GM12878 (cell line): Measurements from ENCODE around the gene CDHR4. TPM values are rescaled to one million over a fixed set of nuclear protein-coding genes. Genes with fewer than 3 reads are reported as not detected.

Source experiments
- ATAC-seq: fragments of 200-7000 bp; cut with Tn5 transposase; 3 replicates; pipeline ENCODE4 v1.9.1; 2020; ENCODE audit warnings: mild to moderate bottlenecking, moderate library complexity
- BruUV-seq: library from RNA; stranded (reverse); fragments of 400-500 nt; replicated peaks from 2 replicates; lab custom pipeline; 2021; lab: Mats Ljungman, UMichigan
- CTCF ChIA-PET: fragments of 300-600 bp; sonication (Branson Sonifier 250); formaldehyde crosslinking; extraction: SDS; loops from one replicate; lab custom pipeline; 2021; ENCODE audit warnings: inconsistent platforms; lab: Yijun Ruan, JAX
- POLR2A ChIA-PET: fragments of 350-600 bp; formaldehyde crosslinking; extraction: SDS; loops from one replicate; lab custom pipeline; 2021; ENCODE audit warnings: inconsistent platforms; lab: Charles Lee
- RAD21 ChIA-PET: fragments of 300-600 bp; sonication (Branson Sonifier 250); formaldehyde crosslinking; loops from one replicate; lab custom pipeline; 2023; ENCODE audit warnings: antibody characterized with exemption; ENCODE audit not compliant: unreplicated experiment; lab: Charles Lee
- SMC1A ChIA-PET: fragments of 300-600 bp; sonication (Branson Sonifier 250); formaldehyde crosslinking; loops from one replicate; lab custom pipeline; 2023; ENCODE audit not compliant: unreplicated experiment, uncharacterized antibody; lab: Charles Lee
- DNase-seq: peaks from one replicate; pipeline ENCODE4 v3.0.0-alpha.2; 2011; ENCODE audit warnings: low read depth, low spot score
- FAIRE-seq: peaks from 3 replicates; lab custom pipeline; 2011; peaks lifted over from hg19 to GRCh38; lab: Jason Lieb, UNC
- H2AFZ ChIP-seq: 2 replicates; pipeline ENCODE4 v1.6.0; 2011; ENCODE audit warnings: low read depth, low read length, control low read depth; ENCODE audit not compliant: control insufficient read depth
- H3K27ac ChIP-seq: 2 replicates; pipeline ENCODE4 v1.5.1; 2011; ENCODE audit warnings: control low read depth; ENCODE audit not compliant: control insufficient read depth, insufficient read depth
- H3K27me3 ChIP-seq, 2 experiments: replicated peaks in 1 of 2; 2 replicates each; pipeline versions ENCODE4 v1.6.0 to v1.6.1; 2011; ENCODE audit warnings: low read length in 1 of 2; ENCODE audit not compliant: control insufficient read depth in 2 of 2, insufficient read depth in 2 of 2
- H3K36me3 ChIP-seq, 2 experiments: 2 replicates each; pipeline ENCODE4 v1.5.1; 2011; ENCODE audit warnings: low read length in 1 of 2; ENCODE audit not compliant: control insufficient read depth in 2 of 2, insufficient read depth in 2 of 2
- H3K4me1 ChIP-seq: 2 replicates; pipeline ENCODE4 v1.6.1; 2011; ENCODE audit warnings: mild to moderate bottlenecking, low read length, moderate library complexity, mixed read lengths; ENCODE audit not compliant: control insufficient read depth, insufficient read depth
- H3K4me2 ChIP-seq: 2 replicates; pipeline ENCODE4 v1.6.0; 2011; ENCODE audit warnings: control low read depth; ENCODE audit not compliant: control insufficient read depth, insufficient read depth
- H3K4me3 ChIP-seq: fragments of 200-600 bp; sonication (generic); 2 replicates; pipeline ENCODE4 v1.5.1; 2016
- H3K79me2 ChIP-seq: 2 replicates; pipeline ENCODE4 v1.6.0; 2011; ENCODE audit warnings: low read length; ENCODE audit not compliant: control insufficient read depth, insufficient read depth
- H3K9ac ChIP-seq: 2 replicates; pipeline ENCODE4 v1.8.0; 2011; ENCODE audit warnings: low read length, control low read depth, mixed read lengths; ENCODE audit not compliant: control insufficient read depth, insufficient read depth
- H3K9me3 ChIP-seq: replicated peaks from 3 replicates; pipeline ENCODE4 v1.5.1; 2011; ENCODE audit warnings: mild to moderate bottlenecking, low read length; ENCODE audit not compliant: control insufficient read depth, insufficient read depth
- H4K20me1 ChIP-seq: 2 replicates; pipeline ENCODE4 v1.6.0; 2011; ENCODE audit not compliant: control insufficient read depth, insufficient read depth
- CBX5 ChIP-seq: sonication (generic); IDR thresholded peaks from 2 replicates; pipeline ENCODE4 v1.6.1; 2016; ENCODE audit warnings: low read depth, moderate library complexity, mild to moderate bottlenecking, inconsistent platforms
- EGR1 ChIP-seq, 2 experiments: IDR thresholded peaks; 1 replicate in 1 of 2; 2 replicates in 1 of 2; pipeline ENCODE4 v1.6.1; 2011 to 2012; ENCODE audit warnings: low read depth in 2 of 2, low read length in 2 of 2, borderline replicate concordance in 1 of 2, mild to moderate bottlenecking in 1 of 2, moderate library complexity in 1 of 2
- EZH2 ChIP-seq: IDR thresholded peaks from 2 replicates; pipeline ENCODE4 v1.6.1; 2012; ENCODE audit warnings: low read depth, mild to moderate bottlenecking, control low read depth, inconsistent platforms, low read length, borderline replicate concordance; ENCODE audit not compliant: control insufficient read depth
- GATAD2B ChIP-seq: fragments of 450-650 bp; conservative IDR thresholded peaks from 2 replicates; pipeline ENCODE4 v1.6.1; 2017; ENCODE audit warnings: low read depth, mild to moderate bottlenecking, moderate library complexity
- LARP7 ChIP-seq: fragments of 450-650 bp; IDR thresholded peaks from 2 replicates; pipeline ENCODE4 v1.6.1; 2017; ENCODE audit warnings: mild to moderate bottlenecking
- NBN ChIP-seq: fragments of 450-650 bp; IDR thresholded peaks from 2 replicates; pipeline ENCODE4 v1.6.1; 2016
- PML ChIP-seq: IDR thresholded peaks from 2 replicates; pipeline ENCODE4 v1.6.1; 2012; ENCODE audit warnings: low read length, inconsistent platforms
- RB1 ChIP-seq: fragments of 450-650 bp; formaldehyde crosslinking; IDR thresholded peaks from 2 replicates; pipeline ENCODE4 v1.6.1; 2017; ENCODE audit warnings: mild to moderate bottlenecking, borderline replicate concordance
- RUNX3 ChIP-seq: IDR thresholded peaks from 2 replicates; pipeline ENCODE4 v1.6.1; 2012; ENCODE audit warnings: low read length, inconsistent platforms
- SREBF1 ChIP-seq: IDR thresholded peaks from 2 replicates; pipeline ENCODE4 v1.6.1; 2012; ENCODE audit warnings: mild to moderate bottlenecking, low read length
- ZBED1 ChIP-seq: IDR thresholded peaks from 2 replicates; pipeline ENCODE4 v1.6.1; 2016; ENCODE audit warnings: borderline replicate concordance
- ZNF384 ChIP-seq: IDR thresholded peaks from 2 replicates; pipeline ENCODE4 v1.6.1; 2012; ENCODE audit warnings: low read depth, mild to moderate bottlenecking, low read length, improper control_type of control experiment, borderline replicate concordance
- WGBS: methylation state at CpG from one replicate; pipeline ENCODE4 v1.1.6; 2016; ENCODE audit warnings: low lambda C conversion rate; ENCODE audit not compliant: insufficient replicate concordance, insufficient coverage; ENCODE audit errors: missing lambda C conversion rate; 5-methylcytosine and 5-hydroxymethylcytosine counted together
- in situ Hi-C: fragments of 300-500 bp; cut with MboI; formaldehyde crosslinking; loops from 9 replicates; pipeline ENCODE4 v1.14.3; 2018; ENCODE audit warnings: mixed read lengths
- intact Hi-C: fragments of 100-400 bp; cut with micrococcal nuclease; formaldehyde crosslinking; loops from one replicate; pipeline ENCODE4 v1.14.2; 2022; ENCODE audit not compliant: unreplicated experiment
- polyA plus RNA-seq, 11 experiments: library from polyadenylated mRNA; depleted of rRNA in 4 of 11; unstranded in 6 of 11; stranded (reverse) in 5 of 11; fragments of >200 nt; fragmentation: Nextera tagmentation in 4 of 11; fragmentation: Illumina TruSeq in 1 of 11; extraction: Ambion mirVana in 4 of 11; extraction: Trizol in 1 of 11; gene quantifications; 1 replicate in 1 of 11; 2 replicates in 10 of 11; pipeline versions ENCODE4 v1.2.1 to v1.2.3, GENCODE V29; 2011 to 2016; ENCODE audit warnings: inconsistent platforms in 2 of 11, missing spikeins in 2 of 11, low read depth in 1 of 11
- total RNA-seq, 4 experiments: library from RNA; depleted of rRNA in 3 of 4; stranded (reverse); fragments of >200 nt in 3 of 4; fragmentation: Illumina TruSeq in 1 of 4; extraction: Trizol in 1 of 4; gene quantifications; 2 replicates each; pipeline versions ENCODE4 v1.2.1 to v1.2.3, GENCODE V29; 2013 to 2021
- TF ChIP-seq, protein P1 (sequence below): fragments of 450-650 bp; IDR thresholded peaks from 2 replicates; pipeline ENCODE4 v1.6.1; 2017; ENCODE audit warnings: mild to moderate bottlenecking

Gene CDHR4
- total and polyA plus RNA-seq, 10 of the 15 experiments (the other 5 are each of a cell fraction or from before 2014, with no cell fraction given) = not detected

DNA sequence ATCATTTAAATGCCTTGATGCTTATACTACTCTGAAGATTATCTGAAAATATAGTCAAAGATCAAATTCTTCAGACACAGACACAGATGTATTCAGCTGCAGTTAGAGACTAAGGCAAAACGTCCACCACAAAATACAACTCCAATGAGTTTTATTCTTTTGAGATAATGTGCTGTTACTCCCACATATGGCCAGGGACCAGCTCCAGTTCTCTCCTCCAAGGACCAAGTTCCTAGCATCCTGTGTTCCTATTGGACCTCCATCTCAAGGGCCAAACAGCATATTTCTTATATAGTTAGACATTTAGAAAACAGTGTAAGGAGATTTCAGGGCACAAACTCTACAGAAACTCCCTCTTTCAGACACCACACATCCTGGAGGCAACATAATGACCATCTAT is 40.4 kb downstream of the CDHR4 start (continued):
- no peak for TF ChIP-seq ZNF384
- TF ChIP-seq PML = no peak
- no peak for TF ChIP-seq RUNX3
- TF ChIP-seq LARP7 = no peak

DNA sequence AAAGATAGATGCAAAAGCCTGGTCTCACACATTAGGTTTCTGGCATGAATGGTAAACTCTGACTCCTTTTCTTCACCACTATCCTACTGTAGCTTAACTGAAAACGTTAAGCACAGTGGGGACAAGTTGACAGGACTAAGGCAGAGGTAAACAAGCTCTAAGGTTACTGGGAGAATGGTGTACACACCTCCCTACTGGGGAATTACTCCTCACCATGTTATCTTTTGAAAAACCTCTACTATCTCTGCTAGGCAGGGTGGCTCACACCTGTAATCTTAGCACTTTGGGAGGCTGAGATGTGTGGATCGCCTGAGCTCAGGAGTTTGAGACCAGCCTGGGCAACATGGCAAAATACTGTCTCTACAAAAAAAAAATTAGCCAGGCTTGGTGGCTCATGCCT is 42.5 kb downstream of the CDHR4 start:
- BruUV-seq = no TSS peak
- no peak for TF ChIP-seq RB1
- TF ChIP-seq EGR1 (IDR thresholded peaks at IDR 0.05; ENCODE audit: borderline replicate concordance in 1 of 2, low read depth in 2 of 2, low read length in 2 of 2) = no peak
- no peak for TF ChIP-seq NBN
- no peak for TF ChIP-seq CBX5
- no peak for TF ChIP-seq SREBF1
- TF ChIP-seq, protein P1, sequence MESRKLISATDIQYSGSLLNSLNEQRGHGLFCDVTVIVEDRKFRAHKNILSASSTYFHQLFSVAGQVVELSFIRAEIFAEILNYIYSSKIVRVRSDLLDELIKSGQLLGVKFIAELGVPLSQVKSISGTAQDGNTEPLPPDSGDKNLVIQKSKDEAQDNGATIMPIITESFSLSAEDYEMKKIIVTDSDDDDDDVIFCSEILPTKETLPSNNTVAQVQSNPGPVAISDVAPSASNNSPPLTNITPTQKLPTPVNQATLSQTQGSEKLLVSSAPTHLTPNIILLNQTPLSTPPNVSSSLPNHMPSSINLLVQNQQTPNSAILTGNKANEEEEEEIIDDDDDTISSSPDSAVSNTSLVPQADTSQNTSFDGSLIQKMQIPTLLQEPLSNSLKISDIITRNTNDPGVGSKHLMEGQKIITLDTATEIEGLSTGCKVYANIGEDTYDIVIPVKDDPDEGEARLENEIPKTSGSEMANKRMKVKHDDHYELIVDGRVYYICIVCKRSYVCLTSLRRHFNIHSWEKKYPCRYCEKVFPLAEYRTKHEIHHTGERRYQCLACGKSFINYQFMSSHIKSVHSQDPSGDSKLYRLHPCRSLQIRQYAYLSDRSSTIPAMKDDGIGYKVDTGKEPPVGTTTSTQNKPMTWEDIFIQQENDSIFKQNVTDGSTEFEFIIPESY = no peak
- TF ChIP-seq EZH2 = no peak
- no peak for TF ChIP-seq GATAD2B
- TF ChIP-seq ZBED1 = no peak
- TF ChIP-seq, all 136 proteins: peak for 0
- H3K4me3 ChIP-seq = no peak overlapping the region
- FAIRE-seq = no peak
- POLR2A ChIA-PET = interaction anchor here (0.5 to 0.6 kb wide), 3 partner anchors 8 to 287 kb away, joined by 4 to 11 read pairs (median 5); partner anchors contain the start of gene DAG1
- intact Hi-C loops (no loop called here), in situ Hi-C loops (no loop called here)
- RAD21 ChIA-PET = no interaction called here
- H3K4me1 ChIP-seq = no peaks in the 10 kb centered on the region
- H3K4me2 ChIP-seq = no peak overlapping the region
- SMC1A ChIA-PET = interaction anchor here (1.4 kb wide), 1 partner anchor 84 kb away, joined by 3 read pairs; no protein-coding TSS in a partner anchor
- DNase-seq = no peak
- no peaks in the 10 kb centered on the region; a peak in 2 of 4 replicates for H3K36me3 ChIP-seq
- H3K27ac ChIP-seq = no peak overlapping the region
- ATAC-seq = no peak
- CTCF ChIA-PET = interaction anchor here (1.1 to 1.6 kb wide), 3 partner anchors 12 to 217 kb away, joined by 3 to 5 read pairs (median 3); no protein-coding TSS in a partner anchor
- H3K27me3 ChIP-seq = no peaks in the 10 kb centered on the region
- 96% methylated on average over 2 of the region's 2 CpGs for WGBS
- H3K79me2 ChIP-seq = no peaks in the 10 kb centered on the region; the same call in 1 of the 2 replicates
- H4K20me1 ChIP-seq = no peaks in the 10 kb centered on the region; the same call in 1 of the 2 replicates
- H2AFZ ChIP-seq = no peak overlapping the region
- H3K9me3 ChIP-seq = no peaks in the 10 kb centered on the region
- H3K9ac ChIP-seq = no peak overlapping the region
